ENCODE data around the gene ZNF793.

Gene ZNF793

DNA sequence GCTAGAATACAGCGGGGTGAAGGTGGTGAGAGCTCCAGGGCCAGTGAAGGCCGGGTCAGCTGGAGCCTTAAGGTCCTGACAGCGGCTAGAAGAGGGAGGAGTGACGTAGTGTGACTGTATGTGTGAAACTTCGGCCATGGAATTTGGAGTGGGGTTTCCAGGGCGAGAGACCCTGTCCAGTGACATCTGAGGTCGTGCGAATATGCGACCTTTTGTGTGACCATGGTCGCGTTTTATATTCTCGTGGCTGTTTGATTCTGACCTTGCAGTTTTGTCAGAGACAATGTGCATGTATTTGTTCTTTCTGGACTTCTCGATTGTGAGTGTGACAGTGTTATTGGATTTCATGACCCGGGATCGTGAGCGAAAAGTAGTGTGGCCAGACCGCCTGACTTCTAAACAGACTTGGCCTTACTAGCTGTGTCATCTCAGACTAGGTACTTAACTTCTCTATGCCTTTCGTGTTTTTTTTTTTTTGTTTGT lies 39.1 kb upstream of the ZNF793 start:
- H3K9ac ChIP-seq (ENCODE audit: low read depth, low read length, poor library complexity, severe bottlenecking): peak overlapping the region; percentile 87
- H3K4me3 ChIP-seq (ENCODE audit: low read length, poor library complexity, severe bottlenecking): peak overlapping the region; percentile 89
- H3F3A ChIP-seq (ENCODE audit: low read depth): no peaks in the 10 kb centered on the region
- peak overlapping the region; percentile 99 for H2AFZ ChIP-seq (ENCODE audit: low read length)
- H3K4me2 ChIP-seq (ENCODE audit: low read depth, low read length, poor library complexity, severe bottlenecking): peak overlapping the region; percentile 89
- H3K9me3 ChIP-seq (ENCODE audit: insufficient read depth, low read depth, low read length): no peaks in the 10 kb centered on the region
- H3K27me3 ChIP-seq (ENCODE audit: insufficient read depth, low read length, poor library complexity, severe bottlenecking): no peaks in the 10 kb centered on the region
- H3K4me1 ChIP-seq (ENCODE audit: insufficient read depth, low read length, poor library complexity, severe bottlenecking): peaks cover 26% of the 10 kb centered on the region
- H3K9me2 ChIP-seq (replicated peaks; ENCODE audit: low read depth, low read length): no peaks in the 10 kb centered on the region
- no peak for TF ChIP-seq CTCF (conservative IDR thresholded peaks at IDR 0.05; ENCODE audit: low read length)
- no peak for TF ChIP-seq EZH2phosphoT487 (IDR thresholded peaks at IDR 0.05; ENCODE audit: borderline replicate concordance)
- H3K79me2 ChIP-seq (ENCODE audit: insufficient read depth, low read length): peaks cover 42% of the 10 kb centered on the region
- peaks cover 5% of the 10 kb centered on the region; the same call in 1 of the 2 replicates for H3K36me3 ChIP-seq (ENCODE audit: insufficient read depth, low read length)
- H4K20me1 ChIP-seq (ENCODE audit: insufficient read depth, low read length, poor library complexity, severe bottlenecking): peaks cover 5% of the 10 kb centered on the region

DNA sequence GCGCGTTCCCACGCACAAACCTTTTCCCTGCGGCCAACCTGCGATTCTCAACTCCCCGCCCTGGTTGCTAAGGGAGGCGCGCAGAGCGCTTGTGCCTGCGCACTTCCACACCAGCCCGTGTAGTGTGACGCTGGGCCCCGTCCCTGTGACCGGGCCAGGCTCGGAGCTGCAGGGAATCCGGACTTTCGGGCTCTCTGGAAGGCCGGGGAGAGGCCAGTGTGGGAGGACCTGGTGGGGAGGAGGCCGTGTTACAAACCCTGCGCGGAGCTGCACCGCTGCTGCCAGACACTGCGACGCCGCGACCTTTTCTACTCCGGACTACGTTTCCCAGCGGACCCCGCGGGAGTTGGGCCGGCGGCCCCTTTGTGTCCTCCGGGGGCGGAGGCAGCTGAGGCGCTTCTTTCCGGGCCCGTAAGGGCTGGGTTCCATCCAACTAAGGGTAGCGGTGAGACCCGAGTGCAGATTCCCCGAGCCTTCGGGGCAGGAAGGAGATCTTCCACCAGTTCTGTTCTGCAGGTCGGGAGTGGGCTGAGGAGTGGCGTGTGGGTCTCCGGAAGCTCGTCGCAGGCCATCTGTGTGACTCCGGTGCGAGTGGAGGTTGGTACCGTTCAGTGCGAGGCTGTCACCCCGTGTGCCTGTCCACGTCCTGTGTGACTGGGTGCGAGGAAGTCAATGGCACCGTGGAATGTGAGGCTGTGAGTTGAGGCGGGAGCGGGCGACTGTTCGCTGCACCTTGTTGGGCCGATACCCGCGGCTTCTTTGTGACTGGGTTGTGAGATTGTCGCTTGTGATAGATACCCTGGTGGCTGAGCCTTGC lies 37.6 kb upstream of the ZNF793 start, which contains the start of gene ZNF570:
TSS of gene ZNF570 (plus strand) at position 396 of the 817 bp plus-strand sequence. CDS start 999 bp downstream, outside the sequence.
- H3K36me3 ChIP-seq (ENCODE audit: insufficient read depth, low read length): peaks cover 5% of the 10 kb centered on the region; the same call in 1 of the 2 replicates
- no peaks in the 10 kb centered on the region for H3K27me3 ChIP-seq (ENCODE audit: insufficient read depth, low read length, poor library complexity, severe bottlenecking)
- H3K4me3 ChIP-seq (ENCODE audit: low read length, poor library complexity, severe bottlenecking): peak within 1 kb of the TSS; percentile 89
- peaks cover 5% of the 10 kb centered on the region for H4K20me1 ChIP-seq (ENCODE audit: insufficient read depth, low read length, poor library complexity, severe bottlenecking)
- H3K4me1 ChIP-seq (ENCODE audit: insufficient read depth, low read length, poor library complexity, severe bottlenecking): peaks cover 26% of the 10 kb centered on the region
- H3K9me2 ChIP-seq (replicated peaks; ENCODE audit: low read depth, low read length): no peaks in the 10 kb centered on the region
- TF ChIP-seq CTCF (conservative IDR thresholded peaks at IDR 0.05; ENCODE audit: low read length) (no peak), EZH2phosphoT487 (IDR thresholded peaks at IDR 0.05; ENCODE audit: borderline replicate concordance) (no peak)
- no peaks in the 10 kb centered on the region for H3F3A ChIP-seq (ENCODE audit: low read depth)
- H2AFZ ChIP-seq (ENCODE audit: low read length): peak within 1 kb of the TSS; percentile 94
- no peaks in the 10 kb centered on the region for H3K9me3 ChIP-seq (ENCODE audit: insufficient read depth, low read depth, low read length)
- peaks cover 45% of the 10 kb centered on the region for H3K79me2 ChIP-seq (ENCODE audit: insufficient read depth, low read length)
- peak within 1 kb of the TSS; percentile 89 for H3K4me2 ChIP-seq (ENCODE audit: low read depth, low read length, poor library complexity, severe bottlenecking)
- H3K9ac ChIP-seq (ENCODE audit: low read depth, low read length, poor library complexity, severe bottlenecking): peak within 1 kb of the TSS; percentile 78

DNA sequence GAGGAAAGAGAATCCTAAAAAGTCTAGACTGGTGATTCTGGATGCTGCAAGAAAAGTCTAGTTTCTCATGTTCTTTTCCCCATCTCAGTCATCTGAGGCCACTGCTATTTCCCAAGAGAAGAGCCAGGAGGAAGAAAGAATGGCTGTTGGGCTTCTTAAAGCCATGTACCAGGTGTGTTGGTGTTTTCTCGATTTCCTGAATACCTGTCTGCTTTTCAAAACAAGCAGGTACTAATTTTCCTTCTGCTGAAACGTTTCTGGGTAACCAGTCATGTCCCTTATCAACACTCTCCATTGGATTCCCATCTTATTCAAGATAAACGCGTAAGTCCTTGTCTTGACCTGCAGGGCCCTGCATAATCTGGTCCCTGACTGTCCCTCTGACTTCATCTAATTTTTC lies 36.5 kb upstream of the ZNF793 start:
- no peak for TF ChIP-seq EZH2phosphoT487 (IDR thresholded peaks at IDR 0.05; ENCODE audit: borderline replicate concordance)
- no peak for TF ChIP-seq CTCF (conservative IDR thresholded peaks at IDR 0.05; ENCODE audit: low read length)
- H4K20me1 ChIP-seq (ENCODE audit: insufficient read depth, low read length, poor library complexity, severe bottlenecking): peaks cover 5% of the 10 kb centered on the region
- no peaks in the 10 kb centered on the region for H3F3A ChIP-seq (ENCODE audit: low read depth)
- H3K9me3 ChIP-seq (ENCODE audit: insufficient read depth, low read depth, low read length): no peaks in the 10 kb centered on the region
- peak overlapping the region; percentile 78 for H3K9ac ChIP-seq (ENCODE audit: low read depth, low read length, poor library complexity, severe bottlenecking)
- peak overlapping the region; percentile 89 for H3K4me2 ChIP-seq (ENCODE audit: low read depth, low read length, poor library complexity, severe bottlenecking)
- no peaks in the 10 kb centered on the region for H3K27me3 ChIP-seq (ENCODE audit: insufficient read depth, low read length, poor library complexity, severe bottlenecking)
- peak overlapping the region; percentile 89 for H3K4me3 ChIP-seq (ENCODE audit: low read length, poor library complexity, severe bottlenecking)
- H2AFZ ChIP-seq (ENCODE audit: low read length): no peak overlapping the region
- H3K4me1 ChIP-seq (ENCODE audit: insufficient read depth, low read length, poor library complexity, severe bottlenecking): peaks cover 18% of the 10 kb centered on the region
- peaks cover 36% of the 10 kb centered on the region for H3K79me2 ChIP-seq (ENCODE audit: insufficient read depth, low read length)
- no peaks in the 10 kb centered on the region for H3K36me3 ChIP-seq (ENCODE audit: insufficient read depth, low read length)
- H3K9me2 ChIP-seq (replicated peaks; ENCODE audit: low read depth, low read length): no peaks in the 10 kb centered on the region
